K562 (cell line): ENCODE results near the gene CNKSR1. TPM values are rescaled to one million over a fixed set of nuclear protein-coding genes. Genes with fewer than 3 reads are reported as not detected.

Experiments used
- ATAC-seq: fragments of 200-7000 bp; cut with Tn5 transposase; 3 replicates; pipeline ENCODE4 v1.9.1; 2020; ENCODE audit warnings: moderate library complexity
- BruUV-seq: library from RNA; stranded (reverse); fragments of 400-500 nt; replicated peaks from 2 replicates; lab custom pipeline; 2021; lab: Mats Ljungman, UMichigan
- CTCF ChIA-PET: fragments of 300-600 bp; formaldehyde crosslinking; extraction: SDS; loops from one replicate; lab custom pipeline; 2021; ENCODE audit warnings: low intra/inter-chr PET ratio; lab: Yijun Ruan, JAX
- POLR2A ChIA-PET: fragments of 300-600, 350-650 bp; sonication (Branson Sonifier 250); formaldehyde crosslinking; extraction: SDS; loops from one replicate; lab custom pipeline; 2021; ENCODE audit warnings: antibody characterized with exemption, inconsistent platforms; lab: Yijun Ruan, JAX
- DNase-seq, 4 experiments: peaks; one replicate each; pipeline versions ENCODE4 v3.0.0 to v3.0.0-alpha.2; 2011 to 2018; ENCODE audit warnings: low spot score in 3 of 4, mixed read lengths in 3 of 4; ENCODE audit errors: extremely low read depth in 1 of 4
- FAIRE-seq: peaks from 2 replicates; lab custom pipeline; 2011; peaks lifted over from hg19 to GRCh38; lab: Jason Lieb, UNC
- H2AFZ ChIP-seq: 2 replicates; pipeline ENCODE4 v1.6.0; 2011; ENCODE audit warnings: low read depth, low read length, control low read depth, inconsistent platforms
- H3K27ac ChIP-seq: fragments of 200-600 bp; 3 replicates; pipeline ENCODE4 v1.8.0; 2011; ENCODE audit warnings: low read depth, mild to moderate bottlenecking, control low read depth, inconsistent platforms, low read length, moderate library complexity, mixed read lengths; ENCODE audit errors: extremely low read depth
- H3K27me3 ChIP-seq, 2 experiments: fragments of 300-600 bp in 1 of 2; 2 replicates in 1 of 2; 3 replicates in 1 of 2; pipeline versions ENCODE4 v1.6.0 to v1.8.0; 2011; ENCODE audit warnings: inconsistent platforms in 2 of 2, low read length in 2 of 2, mild to moderate bottlenecking in 1 of 2, mixed read lengths in 1 of 2, moderate library complexity in 1 of 2; ENCODE audit not compliant: control insufficient read depth in 2 of 2, insufficient read depth in 2 of 2
- H3K36me3 ChIP-seq: fragments of 300-600 bp; 3 replicates; pipeline ENCODE4 v1.8.0; 2011; ENCODE audit warnings: mild to moderate bottlenecking, low read length, inconsistent platforms; ENCODE audit not compliant: control insufficient read depth, insufficient read depth
- H3K4me1 ChIP-seq, 2 experiments: fragments of 200-600 bp in 1 of 2; replicated peaks in 1 of 2; 2 replicates in 1 of 2; 3 replicates in 1 of 2; pipeline versions ENCODE4 v1.5.1 to v1.8.0; 2011; ENCODE audit warnings: inconsistent platforms in 2 of 2, low read length in 2 of 2, mild to moderate bottlenecking in 1 of 2, mixed read lengths in 1 of 2, moderate library complexity in 1 of 2; ENCODE audit not compliant: control insufficient read depth in 2 of 2, insufficient read depth in 2 of 2
- H3K4me2 ChIP-seq: 2 replicates; pipeline ENCODE4 v1.6.1; 2011; ENCODE audit warnings: low read length, control low read depth, inconsistent platforms, mixed read lengths; ENCODE audit not compliant: insufficient read depth
- H3K4me3 ChIP-seq: fragments of 200-600 bp; sonication (generic), shearing (Covaris generic); 2 replicates; pipeline ENCODE4 v1.5.1; 2016; ENCODE audit warnings: control low read depth, inconsistent platforms
- H3K79me2 ChIP-seq: fragments of 200-600 bp; 3 replicates; pipeline ENCODE4 v1.8.0; 2011; ENCODE audit warnings: low read length, inconsistent platforms; ENCODE audit not compliant: control insufficient read depth, insufficient read depth
- H3K9ac ChIP-seq, 2 experiments: 2 replicates each; pipeline versions ENCODE4 v1.6.0 to v1.6.1; 2011; ENCODE audit warnings: low read depth in 2 of 2, low read length in 2 of 2, control low read depth in 1 of 2, inconsistent platforms in 1 of 2, mild to moderate bottlenecking in 1 of 2, mixed read lengths in 1 of 2; ENCODE audit not compliant: insufficient read depth in 1 of 2
- H3K9me1 ChIP-seq: one replicate; pipeline ENCODE4 v1.6.0; 2011; ENCODE audit warnings: inconsistent platforms, mild to moderate bottlenecking, low read length, moderate library complexity; ENCODE audit not compliant: control insufficient read depth, insufficient read depth
- H3K9me3 ChIP-seq: replicated peaks from 2 replicates; pipeline ENCODE4 v1.5.1; 2011; ENCODE audit warnings: low read depth, low read length, inconsistent platforms; ENCODE audit not compliant: control insufficient read depth, insufficient read depth
- H4K20me1 ChIP-seq: replicated peaks from 2 replicates; pipeline ENCODE4 v1.6.1; 2011; ENCODE audit warnings: low read length, inconsistent platforms, mixed read lengths; ENCODE audit not compliant: control insufficient read depth, insufficient read depth
- CTCF ChIP-seq, 3 experiments: IDR thresholded peaks in 2 of 3; conservative IDR thresholded peaks in 1 of 3; 2 replicates each; pipeline ENCODE4 v1.5.1; 2011 to 2012; ENCODE audit warnings: low read length in 3 of 3, mild to moderate bottlenecking in 3 of 3, control low read depth in 2 of 3, improper control_type of control experiment in 1 of 3, inconsistent platforms in 1 of 3, low read depth in 1 of 3, mixed read lengths in 1 of 3, moderate library complexity in 1 of 3; ENCODE audit not compliant: insufficient read depth in 2 of 3
- CUX1 ChIP-seq: fragments of 200-800 bp; sonication (Bioruptor generic); IDR thresholded peaks from 2 replicates; pipeline ENCODE4 v1.6.1; 2016; ENCODE audit warnings: missing genetic modification characterization, missing compliant biosample characterization
- HMG20B ChIP-seq: fragments of 250-450 bp; sonication (Bioruptor Pico); IDR thresholded peaks from 2 replicates; pipeline ENCODE4 v1.5.0; 2021; ENCODE audit warnings: mild to moderate bottlenecking
- KAT8 ChIP-seq: fragments of 450-650 bp; IDR thresholded peaks from 2 replicates; pipeline ENCODE4 v1.6.1; 2016; ENCODE audit warnings: low read depth, mild to moderate bottlenecking
- MCM2 ChIP-seq: fragments of 450-650 bp; IDR thresholded peaks from 2 replicates; pipeline ENCODE4 v1.6.1; 2017; ENCODE audit warnings: low read depth, mild to moderate bottlenecking
- PURB ChIP-seq: sonication (generic); formaldehyde crosslinking; IDR thresholded peaks from 2 replicates; pipeline ENCODE4 v1.9.0; 2021; ENCODE audit warnings: low read depth, mild to moderate bottlenecking, missing genetic modification reagents
- RAD21 ChIP-seq, 2 experiments: fragments of 250-450 bp in 1 of 2; fragments of 450-650 bp in 1 of 2; sonication (Bioruptor Pico) in 1 of 2; formaldehyde crosslinking in 1 of 2; IDR thresholded peaks in 1 of 2; conservative IDR thresholded peaks in 1 of 2; 2 replicates each; pipeline versions ENCODE4 v1.4.0 to v1.8.0; 2020 to 2022; ENCODE audit warnings: mild to moderate bottlenecking in 2 of 2, moderate library complexity in 1 of 2
- RBM39 ChIP-seq: fragments of 200-400 bp; formaldehyde crosslinking; optimal IDR thresholded peaks from 2 replicates; pipeline ENCODE3; 2018; ENCODE audit warnings: low read depth, low read length
- WGBS: fragments of 100-300 bp; shearing (Covaris generic); methylation state at CpG from one replicate; pipeline ENCODE4 v1.1.6; 2016; ENCODE audit warnings: low coverage, mixed read lengths; ENCODE audit not compliant: insufficient coverage; ENCODE audit errors: missing lambda C conversion rate; 5-methylcytosine and 5-hydroxymethylcytosine counted together
- in situ Hi-C: fragments of 300-500 bp; cut with MboI; formaldehyde crosslinking; loops from 4 replicates; pipeline ENCODE4 v1.15.0; 2018; ENCODE audit warnings: inconsistent platforms, mixed read lengths
- intact Hi-C: fragments of 100-400 bp; cut with micrococcal nuclease; formaldehyde crosslinking; loops from 2 replicates; pipeline ENCODE4 v1.14.2; 2022
- polyA plus RNA-seq, 8 experiments: library from polyadenylated mRNA; depleted of rRNA in 4 of 8; stranded (reverse) in 5 of 8; unstranded in 3 of 8; fragments of >200 nt; fragmentation: Nextera tagmentation in 2 of 8; fragmentation: Illumina TruSeq in 1 of 8; extraction: Ambion mirVana in 2 of 8; extraction: Trizol in 1 of 8; gene quantifications; 2 replicates each; pipeline versions ENCODE4 v1.2.1 to v1.2.3, GENCODE V29; 2011 to 2014; ENCODE audit warnings: inconsistent platforms in 1 of 8, missing spikeins in 1 of 8
- total RNA-seq, 7 experiments: library from RNA; depleted of rRNA in 6 of 7; stranded (reverse); fragments of >200 nt in 6 of 7; fragmentation: Illumina TruSeq in 2 of 7; extraction: Trizol in 2 of 7; gene quantifications; 2 replicates each; pipeline versions ENCODE4 v1.2.1 to v1.2.3, GENCODE V29; 2011 to 2021; ENCODE audit warnings: low replicate concordance in 1 of 7
- TF ChIP-seq, protein P1 (sequence below): sonication (generic); formaldehyde crosslinking; IDR thresholded peaks from 2 replicates; pipeline ENCODE4 v1.8.1; 2023; ENCODE audit warnings: mild to moderate bottlenecking, missing genetic modification reagents

CNKSR1 gene
- total and polyA plus RNA-seq, 9 of the 15 experiments (the other 6 are each of a cell fraction or from before 2014, with no cell fraction given): 0.03 to 2.8 (median 1.1) TPM

DNA sequence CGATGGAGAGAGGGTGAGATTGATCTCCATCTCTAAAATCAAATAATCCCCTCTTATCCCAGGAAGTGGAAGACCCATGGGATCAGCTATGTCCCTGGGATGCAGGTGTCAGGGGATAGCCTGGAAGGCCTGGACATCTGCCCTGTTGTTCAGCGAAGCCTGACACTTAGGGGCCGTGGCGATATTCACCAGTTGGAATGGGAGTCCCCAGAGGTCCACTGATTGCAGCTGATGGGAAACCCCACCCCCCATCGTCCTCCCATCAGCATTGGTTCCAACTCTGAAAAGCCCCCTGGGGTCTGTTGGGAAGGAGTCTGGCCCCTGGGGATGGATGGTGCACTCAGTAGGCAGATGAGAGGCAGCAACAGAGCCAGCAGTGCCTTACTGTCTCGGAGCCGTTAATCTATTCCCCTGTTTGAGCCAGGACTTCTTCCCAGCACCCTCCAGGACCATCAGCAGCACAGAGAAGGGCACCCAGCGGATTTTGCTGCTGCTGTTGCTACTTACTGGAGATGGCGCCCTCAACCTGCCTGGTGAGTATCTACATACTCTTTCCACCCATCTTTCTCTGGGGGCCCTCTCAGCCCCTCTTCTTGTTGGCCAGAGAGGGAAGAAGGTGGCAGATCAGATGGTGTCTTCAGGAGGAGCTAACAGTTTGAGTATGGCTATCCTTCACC lies 26.5 kb downstream of the CNKSR1 start:
- H3K4me1 ChIP-seq: peaks cover 23 to 27% of the 10 kb centered on the region in 2 experiments
- ATAC-seq (no peak), FAIRE-seq (no peak), DNase-seq (peak in 1 of 4 experiments; percentile 43)
- intact Hi-C loops (no loop called here), in situ Hi-C loops (no loop called here)
- no peaks in the 10 kb centered on the region for H4K20me1 ChIP-seq
- no peaks in the 10 kb centered on the region for H3K9me1 ChIP-seq
- 27% methylated on average over 9 of the region's 9 CpGs for WGBS
- no TSS peak for BruUV-seq
- ChIA-PET CTCF (no interaction called here), POLR2A (interaction anchor here (0.6 to 1.3 kb wide), 6 partner anchors 10 to 74 kb away, joined by 3 to 5 read pairs (median 4); no protein-coding TSS in a partner anchor)
- H3K4me2 ChIP-seq: no peak overlapping the region
- H2AFZ ChIP-seq: no peak overlapping the region
- no peaks in the 10 kb centered on the region for H3K9me3 ChIP-seq
- H3K36me3 ChIP-seq: no peaks in the 10 kb centered on the region
- H3K79me2 ChIP-seq: no peaks in the 10 kb centered on the region
- no peak overlapping the region for H3K4me3 ChIP-seq
- H3K27ac ChIP-seq: no peak overlapping the region
- peak overlapping the region in 1 of 2 experiments; percentile 45; a peak in 1 of 4 replicates for H3K9ac ChIP-seq
- H3K27me3 ChIP-seq: no peaks in the 10 kb centered on the region
- TF ChIP-seq KAT8 (no peak), RBM39 (no peak), CUX1 (CRISPR knock-in tag) (no peak), PURB (CRISPR knock-in tag) (no peak), CTCF (IDR thresholded peaks at IDR 0.05 in 2 of 3, conservative IDR thresholded peaks at IDR 0.05 in 1 of 3; ENCODE audit: insufficient read depth in 2 of 3, low read depth in 1 of 3, low read length in 3 of 3) (peak; percentile 33 to 62 (median 58); a peak in 4 of 6 replicates), RAD21 (CRISPR knock-in tag; conservative IDR thresholded peaks at IDR 0.05 in 1 of 2, IDR thresholded peaks at IDR 0.05 in 1 of 2) (peak in 1 of 2 experiments; percentile 58; a peak in 2 of 4 replicates), HMG20B (CRISPR knock-in tag) (no peak), MCM2 (no peak)
- TF ChIP-seq, protein P1, sequence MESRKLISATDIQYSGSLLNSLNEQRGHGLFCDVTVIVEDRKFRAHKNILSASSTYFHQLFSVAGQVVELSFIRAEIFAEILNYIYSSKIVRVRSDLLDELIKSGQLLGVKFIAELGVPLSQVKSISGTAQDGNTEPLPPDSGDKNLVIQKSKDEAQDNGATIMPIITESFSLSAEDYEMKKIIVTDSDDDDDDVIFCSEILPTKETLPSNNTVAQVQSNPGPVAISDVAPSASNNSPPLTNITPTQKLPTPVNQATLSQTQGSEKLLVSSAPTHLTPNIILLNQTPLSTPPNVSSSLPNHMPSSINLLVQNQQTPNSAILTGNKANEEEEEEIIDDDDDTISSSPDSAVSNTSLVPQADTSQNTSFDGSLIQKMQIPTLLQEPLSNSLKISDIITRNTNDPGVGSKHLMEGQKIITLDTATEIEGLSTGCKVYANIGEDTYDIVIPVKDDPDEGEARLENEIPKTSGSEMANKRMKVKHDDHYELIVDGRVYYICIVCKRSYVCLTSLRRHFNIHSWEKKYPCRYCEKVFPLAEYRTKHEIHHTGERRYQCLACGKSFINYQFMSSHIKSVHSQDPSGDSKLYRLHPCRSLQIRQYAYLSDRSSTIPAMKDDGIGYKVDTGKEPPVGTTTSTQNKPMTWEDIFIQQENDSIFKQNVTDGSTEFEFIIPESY (CRISPR knock-in tag): peak; percentile 50; the same call in 1 of the 2 replicates
